H1 (cell line): Measurements from ENCODE around the gene FGD5. TPM values are rescaled to one million over a fixed set of nuclear protein-coding genes. Genes with fewer than 3 reads are reported as not detected.

ENCODE experiments used
- CTCF ChIA-PET: fragments of 300-600 bp; sonication (Branson Sonifier 250); formaldehyde crosslinking; loops from one replicate; lab custom pipeline; 2021; ENCODE audit not compliant: partially characterized antibody; lab: Charles Lee
- POLR2A ChIA-PET: fragments of 300-600 bp; sonication (Branson Sonifier 250); formaldehyde crosslinking; loops from one replicate; lab custom pipeline; 2021; ENCODE audit warnings: inconsistent platforms; ENCODE audit not compliant: partially characterized antibody; lab: Charles Lee
- DNase-seq, 2 experiments: peaks; one replicate each; pipeline versions ENCODE4 v3.0.0 to v3.0.0-alpha.2; 2010 to 2022; ENCODE audit warnings: low spot score in 2 of 2, low read depth in 1 of 2, mixed read lengths in 1 of 2
- FAIRE-seq: peaks from 2 replicates; lab custom pipeline; 2011; peaks lifted over from hg19 to GRCh38; lab: Jason Lieb, UNC
- H2AFZ ChIP-seq: 2 replicates; pipeline ENCODE4 v1.8.1; 2012; ENCODE audit warnings: low read length, inconsistent platforms
- H2AK5ac ChIP-seq: 2 replicates; pipeline ENCODE4 v1.6.1; 2013; ENCODE audit warnings: low read depth, low read length
- H2BK120ac ChIP-seq: replicated peaks from 2 replicates; pipeline ENCODE3; 2013; ENCODE audit warnings: low read depth, low read length, inconsistent platforms
- H2BK12ac ChIP-seq: 2 replicates; pipeline ENCODE4 v1.6.1; 2013; ENCODE audit warnings: low read depth, low read length
- H2BK15ac ChIP-seq: 2 replicates; pipeline ENCODE4 v1.6.1; 2013; ENCODE audit warnings: low read length
- H2BK20ac ChIP-seq: 2 replicates; pipeline ENCODE4 v1.6.1; 2013; ENCODE audit warnings: low read length
- H2BK5ac ChIP-seq: 2 replicates; pipeline ENCODE4 v1.6.1; 2013; ENCODE audit warnings: low read depth, low read length
- H3K14ac ChIP-seq: 2 replicates; pipeline ENCODE4 v1.6.1; 2013; ENCODE audit warnings: inconsistent platforms; ENCODE audit not compliant: insufficient read length
- H3K18ac ChIP-seq: 2 replicates; pipeline ENCODE4 v1.6.1; 2013; ENCODE audit warnings: low read length; ENCODE audit errors: extremely low read depth
- H3K23ac ChIP-seq: 2 replicates; pipeline ENCODE4 v1.6.1; 2013; ENCODE audit warnings: inconsistent platforms; ENCODE audit not compliant: insufficient read length
- H3K23me2 ChIP-seq: 2 replicates; pipeline ENCODE4 v1.6.1; 2013; ENCODE audit warnings: low read depth, low read length
- H3K27ac ChIP-seq: 2 replicates; pipeline ENCODE4 v1.6.1; 2011; ENCODE audit warnings: low read depth, low read length, inconsistent platforms
- H3K27me3 ChIP-seq, 4 experiments: replicated peaks in 1 of 4; 1 replicate in 1 of 4; 2 replicates in 3 of 4; pipeline versions ENCODE4 v1.6.1 to v1.8.1; 2011 to 2013; ENCODE audit warnings: low read length in 3 of 4, mild to moderate bottlenecking in 3 of 4, inconsistent platforms in 2 of 4, mixed read lengths in 2 of 4, moderate library complexity in 1 of 4; ENCODE audit not compliant: control insufficient read depth in 3 of 4, insufficient read depth in 3 of 4; ENCODE audit errors: extremely low read depth in 1 of 4
- H3K36me3 ChIP-seq, 4 experiments: 2 replicates each; pipeline versions ENCODE4 v1.6.1 to v1.8.1; 2011 to 2013; ENCODE audit warnings: mild to moderate bottlenecking in 4 of 4, low read length in 3 of 4, moderate library complexity in 2 of 4, control low read depth in 1 of 4, inconsistent platforms in 1 of 4; ENCODE audit not compliant: insufficient read depth in 4 of 4, control insufficient read depth in 2 of 4
- H3K4ac ChIP-seq: replicated peaks from 2 replicates; pipeline ENCODE3; 2013; ENCODE audit warnings: low read length, low read depth, mixed read lengths, inconsistent platforms; ENCODE audit not compliant: insufficient read length
- H3K4me1 ChIP-seq, 4 experiments: replicated peaks in 1 of 4; 1 replicate in 1 of 4; 2 replicates in 3 of 4; pipeline versions ENCODE4 v1.6.1 to v1.8.1; 2011 to 2013; ENCODE audit warnings: low read length in 3 of 4, inconsistent platforms in 2 of 4, mixed read lengths in 1 of 4; ENCODE audit not compliant: insufficient read depth in 4 of 4, control insufficient read depth in 3 of 4
- H3K4me2 ChIP-seq, 2 experiments: 2 replicates each; pipeline versions ENCODE4 v1.6.1 to v1.8.1; 2011 to 2013; ENCODE audit warnings: low read depth in 2 of 2, low read length in 2 of 2, control low read depth in 1 of 2, inconsistent platforms in 1 of 2, mild to moderate bottlenecking in 1 of 2; ENCODE audit not compliant: insufficient read depth in 1 of 2
- H3K4me3 ChIP-seq, 4 experiments: fragments of 200-600, 300-600 bp in 1 of 4; sonication (generic), shearing (Covaris generic), sonication (Bioruptor Twin) in 1 of 4; 2 replicates each; pipeline versions ENCODE4 v1.5.1 to v1.8.1; 2011 to 2016; ENCODE audit warnings: low read length in 4 of 4, low read depth in 3 of 4, control low read depth in 2 of 4, inconsistent platforms in 2 of 4, mild to moderate bottlenecking in 2 of 4, mixed read lengths in 1 of 4, moderate library complexity in 1 of 4; ENCODE audit not compliant: insufficient read depth in 2 of 4; ENCODE audit errors: extremely low read depth in 1 of 4
- H3K56ac ChIP-seq: replicated peaks from 2 replicates; pipeline ENCODE3; 2013; ENCODE audit warnings: low read depth, mild to moderate bottlenecking, mixed read lengths, low read length, inconsistent platforms; ENCODE audit not compliant: insufficient read length
- H3K79me1 ChIP-seq: 2 replicates; pipeline ENCODE4 v1.6.1; 2013; ENCODE audit warnings: low read depth, low read length, control low read depth
- H3K79me2 ChIP-seq, 2 experiments: 2 replicates each; pipeline versions ENCODE4 v1.6.1 to v1.8.1; 2012 to 2013; ENCODE audit warnings: low read length in 2 of 2, mild to moderate bottlenecking in 2 of 2, inconsistent platforms in 1 of 2; ENCODE audit not compliant: insufficient read depth in 2 of 2, control insufficient read depth in 1 of 2
- H3K9ac ChIP-seq, 4 experiments: replicated peaks in 1 of 4; 1 replicate in 1 of 4; 2 replicates in 3 of 4; pipeline versions ENCODE4 v1.6.1 to v1.8.1; 2011 to 2013; ENCODE audit warnings: low read depth in 3 of 4, low read length in 3 of 4, control low read depth in 2 of 4, mild to moderate bottlenecking in 2 of 4, moderate library complexity in 2 of 4, inconsistent platforms in 1 of 4; ENCODE audit errors: extremely low read depth in 1 of 4
- H3K9me3 ChIP-seq, 2 experiments: 2 replicates each; pipeline versions ENCODE4 v1.6.1 to v1.8.1; 2012 to 2013; ENCODE audit warnings: mild to moderate bottlenecking in 2 of 2, moderate library complexity in 2 of 2, control low read depth in 1 of 2, inconsistent platforms in 1 of 2, low read depth in 1 of 2, low read length in 1 of 2, mixed read lengths in 1 of 2; ENCODE audit not compliant: insufficient read depth in 2 of 2
- H4K20me1 ChIP-seq, 2 experiments: replicated peaks in 1 of 2; 2 replicates each; pipeline versions ENCODE3 to v1.8.1; 2011 to 2013; ENCODE audit warnings: inconsistent platforms in 2 of 2, low read length in 2 of 2, mild to moderate bottlenecking in 1 of 2; ENCODE audit not compliant: insufficient read depth in 2 of 2, control insufficient read depth in 1 of 2
- H4K5ac ChIP-seq: 2 replicates; pipeline ENCODE4 v1.6.1; 2013; ENCODE audit warnings: low read length, low read depth, mixed read lengths, inconsistent platforms; ENCODE audit not compliant: insufficient read length
- H4K8ac ChIP-seq: 2 replicates; pipeline ENCODE4 v1.8.0; 2013; ENCODE audit warnings: mild to moderate bottlenecking, moderate library complexity, low read length, inconsistent platforms; ENCODE audit not compliant: insufficient read depth; ENCODE audit errors: extremely low read depth
- H4K91ac ChIP-seq: replicated peaks from 2 replicates; pipeline ENCODE3; 2013; ENCODE audit warnings: low read length, mixed read lengths, inconsistent platforms; ENCODE audit not compliant: insufficient read length
- ASH2L ChIP-seq: fragments of 200-600, 300-600 bp; sonication (generic); IDR thresholded peaks from one replicate; pipeline ENCODE4 v1.7.1; 2017; ENCODE audit warnings: low read length
- BRCA1 ChIP-seq: IDR thresholded peaks from 2 replicates; pipeline ENCODE4 v1.6.1; 2012; ENCODE audit warnings: low read depth, low read length, improper control_type of control experiment
- CEBPB ChIP-seq: IDR thresholded peaks from 2 replicates; pipeline ENCODE4 v1.6.1; 2012; ENCODE audit warnings: low read depth, low read length
- EP300 ChIP-seq, 2 experiments: IDR thresholded peaks; 1 replicate in 1 of 2; 2 replicates in 1 of 2; pipeline ENCODE4 v1.6.1; 2011 to 2012; ENCODE audit warnings: low read depth in 2 of 2, low read length in 2 of 2, mild to moderate bottlenecking in 2 of 2, borderline replicate concordance in 1 of 2, inconsistent platforms in 1 of 2, moderate library complexity in 1 of 2
- EZH2 ChIP-seq: fragments of 200-600 bp; sonication (generic); IDR thresholded peaks from 2 replicates; pipeline ENCODE4 v1.7.1; 2012; ENCODE audit warnings: low read depth, mild to moderate bottlenecking, moderate library complexity, low read length, inconsistent platforms; ENCODE audit not compliant: severe bottlenecking
- HDAC6 ChIP-seq: IDR thresholded peaks from one replicate; pipeline ENCODE4 v1.7.1; 2012; ENCODE audit warnings: low read depth, mild to moderate bottlenecking, inconsistent platforms, low read length, moderate library complexity
- SAP30 ChIP-seq: fragments of 300-600 bp; sonication (generic); IDR thresholded peaks from 2 replicates; pipeline ENCODE4 v1.7.1; 2012; ENCODE audit warnings: low read length, moderate library complexity, mild to moderate bottlenecking, inconsistent platforms; ENCODE audit not compliant: insufficient read depth, insufficient replicate concordance
- SIN3A ChIP-seq, 2 experiments: IDR thresholded peaks in 1 of 2; conservative IDR thresholded peaks in 1 of 2; 2 replicates each; pipeline ENCODE4 v1.6.1; 2011 to 2012; ENCODE audit warnings: low read length in 2 of 2, improper control_type of control experiment in 1 of 2, low read depth in 1 of 2, mild to moderate bottlenecking in 1 of 2
- SUZ12 ChIP-seq: fragments of 200-600 bp; sonication (generic); IDR thresholded peaks from 2 replicates; pipeline ENCODE4 v1.6.1; 2012; ENCODE audit warnings: mild to moderate bottlenecking, inconsistent platforms, low read length, moderate library complexity, mixed read lengths
- whole genome bisulfite sequencing, 2 experiments: shearing (Covaris generic) in 1 of 2; methylation state at CpG; one replicate each; pipeline versions ENCODE4 v1.1.6 to v1.1.7; 2013 to 2015; ENCODE audit warnings: low lambda C conversion rate in 2 of 2, mixed read lengths in 2 of 2, inconsistent platforms in 1 of 2, low coverage in 1 of 2, missing lambda C conversion rate in 1 of 2; ENCODE audit not compliant: insufficient replicate concordance in 2 of 2, insufficient coverage in 1 of 2, insufficient read length in 1 of 2; ENCODE audit errors: extremely low coverage in 1 of 2, missing lambda C conversion rate in 1 of 2; 5-methylcytosine and 5-hydroxymethylcytosine counted together
- polyA plus RNA-seq, 7 experiments: library from polyadenylated mRNA; depleted of rRNA in 3 of 7; stranded (reverse) in 5 of 7; unstranded in 2 of 7; fragments of >200 nt in 5 of 7; fragments of 200-250 nt in 2 of 7; gene quantifications; 1 replicate in 5 of 7; 2 replicates in 1 of 7; 4 replicates in 1 of 7; pipeline versions ENCODE4 v1.2.1 to v1.2.3, GENCODE V29; 2011 to 2013; ENCODE audit warnings: missing spikeins in 2 of 7, mixed read lengths in 2 of 7
- total RNA-seq: library from RNA; stranded (reverse); fragmentation: NEBNext Ultra II Directional; extraction: Animal tissue kit (Norgen Biotek cat#: 25700); gene quantifications from 2 replicates; pipeline ENCODE4 v1.2.1, GENCODE V29; 2021

The FGD5 gene
- total and polyA plus RNA-seq, 2 of the 8 experiments (the other 6 are each of a cell fraction or from before 2014, with no cell fraction given), result 4.7 to 14.3 TPM

DNA sequence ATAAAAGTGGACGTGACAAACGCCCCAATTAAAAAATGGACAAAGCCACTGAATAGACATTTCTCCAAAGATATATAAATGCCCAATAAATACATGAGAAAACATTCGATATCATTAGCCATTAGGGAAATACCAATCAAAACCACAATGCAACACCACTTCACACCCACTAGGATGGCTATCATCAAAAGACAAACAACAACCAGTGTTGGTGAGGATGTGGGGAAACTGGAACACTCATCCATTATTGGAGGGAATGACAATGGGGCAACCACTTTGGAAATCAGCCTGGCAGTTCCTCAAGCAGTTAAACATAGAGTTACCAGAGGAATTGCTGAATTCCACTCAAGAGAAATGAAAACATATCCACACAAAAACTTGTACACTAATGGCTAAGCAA, 32.4 kb upstream of the FGD5 start:
- 84% methylated on average over 3 of the region's 3 CpGs; no CpG with 5 or more reads in 1 of the 2 experiments for WGBS, 2 experiments

More for the DNA sequence above, 32.4 kb upstream of the FGD5 start:
- no peak overlapping the region for H4K91ac ChIP-seq
- H3K36me3 ChIP-seq, result no peaks in the 10 kb centered on the region
- no peak overlapping the region for H3K27ac ChIP-seq
- no peak overlapping the region for H3K56ac ChIP-seq
- no peak overlapping the region for H2BK15ac ChIP-seq
- POLR2A ChIA-PET, result no interaction called here
- H3K4ac ChIP-seq, result no peak overlapping the region
- peaks cover 2 to 9% (median 6%) of the 10 kb centered on the region in 4 experiments; a peak in 5 of 7 replicates for H3K4me1 ChIP-seq
- H4K5ac ChIP-seq, result no peak overlapping the region
- no peaks in the 10 kb centered on the region for H3K79me2 ChIP-seq
- H3K4me3 ChIP-seq, result no peak overlapping the region
- H3K79me1 ChIP-seq, result no peaks in the 10 kb centered on the region
- H3K4me2 ChIP-seq, result no peak overlapping the region
- CTCF ChIA-PET, result interaction anchor here (1.6 to 12.7 kb wide), 4 partner anchors 26 to 132 kb away, joined by 3 to 308 read pairs (median 60); no protein-coding TSS in a partner anchor
- no peak overlapping the region for H2BK12ac ChIP-seq
- no peak overlapping the region for H2BK5ac ChIP-seq
- no peak overlapping the region for H3K18ac ChIP-seq
- H2BK120ac ChIP-seq, result no peak overlapping the region
- no peak overlapping the region for H3K14ac ChIP-seq
- no peak overlapping the region for H2AK5ac ChIP-seq
- 0 out of 7 replicates have a peak, but pooled peaks cover 0 to 3% (median 0%) of the 10 kb centered on the region in 4 experiments for H3K27me3 ChIP-seq
- H3K9me3 ChIP-seq, result no peaks in the 10 kb centered on the region
- H3K23me2 ChIP-seq, result no peaks in the 10 kb centered on the region
- no peak overlapping the region for H3K9ac ChIP-seq
- TF ChIP-seq ASH2L (no peak), EZH2 (no peak), SUZ12 (no peak), SAP30 (no peak), HDAC6 (no peak), EP300 (IDR thresholded peaks at IDR 0.05; ENCODE audit: borderline replicate concordance in 1 of 2, low read depth in 2 of 2, low read length in 2 of 2) (no peak), SIN3A (conservative IDR thresholded peaks at IDR 0.05 in 1 of 2, IDR thresholded peaks at IDR 0.05 in 1 of 2; ENCODE audit: low read depth in 1 of 2, low read length in 2 of 2) (no peak), BRCA1 (no peak), CEBPB (no peak)
- TF ChIP-seq, all 59 proteins: peak for 0
- H2BK20ac ChIP-seq, result no peak overlapping the region
- DNase-seq, result no peak
- no peak overlapping the region for H2AFZ ChIP-seq
- no peaks in the 10 kb centered on the region for H4K20me1 ChIP-seq
- H4K8ac ChIP-seq, result no peak overlapping the region
- no peak for FAIRE-seq
- no peak overlapping the region for H3K23ac ChIP-seq
